GM12875 (cell line): Measurements from ENCODE around the gene SLC10A2.

ENCODE experiments used
- H3K4me3 ChIP-seq: one replicate; pipeline ENCODE4 v1.5.1; 2011; ENCODE audit warnings: low read depth, low read length, control low read depth
- TF ChIP-seq, protein P1 (sequence below): IDR thresholded peaks from 2 replicates; pipeline ENCODE4 v1.5.1; 2011; ENCODE audit warnings: low read depth, mild to moderate bottlenecking, control low read depth, inconsistent platforms, low read length, moderate library complexity, borderline replicate concordance; ENCODE audit not compliant: insufficient read depth

SLC10A2 gene

DNA sequence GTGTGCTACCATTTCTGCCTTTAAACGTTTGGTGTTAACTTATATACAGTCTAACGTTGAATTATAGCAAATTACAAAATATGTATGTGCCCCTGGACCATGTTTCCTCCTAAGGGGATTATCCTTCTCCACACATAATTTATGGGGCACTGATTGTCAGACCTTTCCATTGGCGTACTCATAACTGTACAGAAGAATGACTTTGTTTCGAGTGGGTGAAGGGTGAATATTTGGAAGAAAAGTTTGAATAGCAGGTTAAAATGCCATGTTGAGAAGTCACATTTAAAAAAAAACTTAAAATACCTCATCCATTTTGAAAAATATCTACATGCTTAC is 58.8 kb downstream of the SLC10A2 start:
- no peak overlapping the region for H3K4me3 ChIP-seq
- TF ChIP-seq, protein P1, sequence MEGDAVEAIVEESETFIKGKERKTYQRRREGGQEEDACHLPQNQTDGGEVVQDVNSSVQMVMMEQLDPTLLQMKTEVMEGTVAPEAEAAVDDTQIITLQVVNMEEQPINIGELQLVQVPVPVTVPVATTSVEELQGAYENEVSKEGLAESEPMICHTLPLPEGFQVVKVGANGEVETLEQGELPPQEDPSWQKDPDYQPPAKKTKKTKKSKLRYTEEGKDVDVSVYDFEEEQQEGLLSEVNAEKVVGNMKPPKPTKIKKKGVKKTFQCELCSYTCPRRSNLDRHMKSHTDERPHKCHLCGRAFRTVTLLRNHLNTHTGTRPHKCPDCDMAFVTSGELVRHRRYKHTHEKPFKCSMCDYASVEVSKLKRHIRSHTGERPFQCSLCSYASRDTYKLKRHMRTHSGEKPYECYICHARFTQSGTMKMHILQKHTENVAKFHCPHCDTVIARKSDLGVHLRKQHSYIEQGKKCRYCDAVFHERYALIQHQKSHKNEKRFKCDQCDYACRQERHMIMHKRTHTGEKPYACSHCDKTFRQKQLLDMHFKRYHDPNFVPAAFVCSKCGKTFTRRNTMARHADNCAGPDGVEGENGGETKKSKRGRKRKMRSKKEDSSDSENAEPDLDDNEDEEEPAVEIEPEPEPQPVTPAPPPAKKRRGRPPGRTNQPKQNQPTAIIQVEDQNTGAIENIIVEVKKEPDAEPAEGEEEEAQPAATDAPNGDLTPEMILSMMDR, result no peak

- H3K4me3 ChIP-seq, result peak overlapping the region; percentile 13
- TF ChIP-seq, protein P1, result no peak
These were observed 59.4 kb downstream of the SLC10A2 start for GRCh38 chr13:103006641-103007426.

- H3K4me3 ChIP-seq, result no peak overlapping the region
- TF ChIP-seq, protein P1, result no peak
These were observed 61.4 kb downstream of the SLC10A2 start for GRCh38 chr13:103004661-103005345.

DNA sequence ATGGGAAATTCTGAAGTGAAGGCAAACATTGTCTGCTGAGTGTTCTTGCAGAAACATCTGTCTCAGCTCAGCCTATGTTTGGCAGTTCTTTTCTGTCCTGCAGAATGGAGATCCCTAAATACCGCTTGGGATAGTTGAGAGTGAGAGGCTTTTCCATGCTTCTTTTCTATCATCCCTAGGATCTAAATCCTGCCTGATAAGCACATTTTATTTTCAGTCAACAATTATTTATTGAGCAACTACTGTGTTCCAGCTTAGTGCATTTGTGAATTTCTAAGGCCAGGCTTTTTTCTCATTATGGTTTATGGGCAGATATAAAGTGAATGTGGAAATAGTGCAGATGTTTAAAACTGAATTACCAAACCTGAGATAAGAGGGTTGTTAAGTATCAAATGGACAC is 62.6 kb downstream of the SLC10A2 start:
- TF ChIP-seq, protein P1, result no peak
- no peak overlapping the region for H3K4me3 ChIP-seq

GRCh38 chr13:103002279-103002678 is 63.9 kb downstream of the SLC10A2 start:
- H3K4me3 ChIP-seq, result no peak overlapping the region
- TF ChIP-seq, protein P1, result no peak

DNA sequence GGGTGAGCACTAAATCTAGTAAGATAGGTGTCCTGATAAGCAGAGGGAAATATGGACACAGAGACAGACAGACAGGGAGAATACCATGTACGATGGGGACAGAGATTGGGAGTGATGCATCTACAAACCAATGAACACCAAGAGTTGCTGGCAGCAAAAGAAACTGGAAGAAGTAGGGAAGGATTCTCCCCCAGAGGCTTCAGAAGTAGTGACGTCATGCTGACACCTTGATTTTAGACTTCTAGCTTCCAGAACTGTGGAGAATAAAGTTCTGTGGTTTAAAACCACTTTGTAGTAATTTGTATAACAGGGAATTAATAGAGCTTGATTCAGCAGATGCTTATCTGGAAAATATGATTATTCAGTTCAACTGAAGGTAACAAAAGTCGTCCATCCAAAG is 66.1 kb downstream of the SLC10A2 start:
- TF ChIP-seq, protein P1, result no peak
- H3K4me3 ChIP-seq, result no peak overlapping the region

GRCh38 chr13:102999499-102999898 is 66.7 kb downstream of the SLC10A2 start:
- TF ChIP-seq, protein P1, result no peak
- H3K4me3 ChIP-seq, result no peak overlapping the region
